HEK293 (cell line): ENCODE data around the gene SLC13A3.

Source experiments
- CTCF ChIA-PET: fragments of 350-600 bp; formaldehyde crosslinking; extraction: SDS; loops from one replicate; lab custom pipeline; 2021; ENCODE audit warnings: antibody characterized with exemption; lab: Yijun Ruan, JAX
- POLR2A ChIA-PET: fragments of 300-600 bp; formaldehyde crosslinking; extraction: SDS; loops from one replicate; lab custom pipeline; 2020; ENCODE audit warnings: antibody characterized with exemption, inconsistent platforms; lab: Yijun Ruan, JAX
- H3K27ac ChIP-seq: fragments of 200-500 bp; sonication (Bioruptor generic); 2 replicates; pipeline ENCODE4 v1.5.1; 2014; ENCODE audit warnings: low read depth, low read length, control low read depth, inconsistent platforms; ENCODE audit errors: extremely low read depth
- H3K36me3 ChIP-seq, 2 experiments: fragments of 200-500 bp in 1 of 2; sonication (Bioruptor generic) in 1 of 2; 1 replicate in 1 of 2; 2 replicates in 1 of 2; pipeline ENCODE4 v1.5.1; 2014 to 2017; ENCODE audit warnings: inconsistent platforms in 2 of 2, low read length in 2 of 2; ENCODE audit not compliant: control insufficient read depth in 2 of 2, insufficient read depth in 1 of 2
- H3K4me1 ChIP-seq: fragments of 200-500 bp; sonication (Bioruptor generic); 2 replicates; pipeline ENCODE4 v1.5.1; 2014; ENCODE audit warnings: mild to moderate bottlenecking, low read length, inconsistent platforms; ENCODE audit not compliant: control insufficient read depth, insufficient read depth
- H3K4me3 ChIP-seq: 2 replicates; pipeline ENCODE4 v1.5.1; 2011; ENCODE audit warnings: low read depth, mild to moderate bottlenecking, control low read depth, low read length, moderate library complexity
- H3K9me3 ChIP-seq: fragments of 200-500 bp; sonication (Bioruptor generic); 2 replicates; pipeline ENCODE4 v1.5.1; 2014; ENCODE audit warnings: low read depth, low read length, inconsistent platforms; ENCODE audit not compliant: control insufficient read depth, insufficient read depth
- PRDM1 ChIP-seq: fragments of 450-650 bp; formaldehyde crosslinking; IDR thresholded peaks from 2 replicates; pipeline ENCODE4; 2016; ENCODE audit warnings: missing biosample characterization, missing genetic modification characterization
- REPIN1 ChIP-seq: fragments of 450-650 bp; formaldehyde crosslinking; IDR thresholded peaks from 2 replicates; pipeline ENCODE4 v1.5.1; 2017; ENCODE audit warnings: missing biosample characterization, missing genetic modification characterization, low read depth
- TCF7L2 ChIP-seq: IDR thresholded peaks from 2 replicates; pipeline ENCODE4 v1.6.1; 2011; ENCODE audit warnings: low read depth, mild to moderate bottlenecking, inconsistent platforms, low read length, moderate library complexity, borderline replicate concordance
- TRIM28 ChIP-seq: IDR thresholded peaks from 2 replicates; pipeline ENCODE4 v1.6.1; 2011; ENCODE audit warnings: low read length, control low read depth, borderline replicate concordance
- ZBTB20 ChIP-seq: fragments of 450-650 bp; formaldehyde crosslinking; IDR thresholded peaks from 2 replicates; pipeline ENCODE4 v1.5.1; 2016; ENCODE audit warnings: missing biosample characterization, missing genetic modification characterization
- ZNF2 ChIP-seq: fragments of 450-650 bp; formaldehyde crosslinking; IDR thresholded peaks from 2 replicates; pipeline ENCODE4 v1.5.1; 2016; ENCODE audit warnings: missing biosample characterization, missing genetic modification characterization
- ZNF202 ChIP-seq: fragments of 450-650 bp; formaldehyde crosslinking; IDR thresholded peaks from 2 replicates; pipeline ENCODE4 v1.5.1; 2016; ENCODE audit warnings: missing biosample characterization, missing genetic modification characterization, borderline replicate concordance
- ZNF223 ChIP-seq: fragments of 450-650 bp; formaldehyde crosslinking; IDR thresholded peaks from 2 replicates; pipeline ENCODE4 v1.5.1; 2016; ENCODE audit warnings: missing biosample characterization, missing genetic modification characterization
- ZNF24 ChIP-seq: fragments of 450-650 bp; formaldehyde crosslinking; IDR thresholded peaks from 2 replicates; pipeline ENCODE4 v1.5.1; 2016; ENCODE audit warnings: missing biosample characterization, missing genetic modification characterization
- ZNF513 ChIP-seq: fragments of 450-650 bp; IDR thresholded peaks from 2 replicates; pipeline ENCODE4 v1.5.1; 2018; ENCODE audit warnings: missing biosample characterization, missing genetic modification characterization
- ZNF645 ChIP-seq: fragments of 450-650 bp; formaldehyde crosslinking; IDR thresholded peaks from 2 replicates; pipeline ENCODE4; 2016; ENCODE audit warnings: missing biosample characterization, missing genetic modification characterization
- ZNF707 ChIP-seq: fragments of 450-650 bp; formaldehyde crosslinking; IDR thresholded peaks from 2 replicates; pipeline ENCODE4 v1.5.1; 2016; ENCODE audit warnings: missing biosample characterization, missing genetic modification characterization
- ZNF843 ChIP-seq: fragments of 450-650 bp; formaldehyde crosslinking; IDR thresholded peaks from 2 replicates; pipeline ENCODE4 v1.5.1; 2016; ENCODE audit warnings: missing biosample characterization, missing genetic modification characterization
- TF ChIP-seq, protein P1 (sequence below): fragments of 450-650 bp; formaldehyde crosslinking; IDR thresholded peaks from 2 replicates; pipeline ENCODE4 v1.5.1; 2016; ENCODE audit warnings: missing biosample characterization, missing genetic modification characterization
- TF ChIP-seq, protein P2 (sequence below): fragments of 450-650 bp; formaldehyde crosslinking; IDR thresholded peaks from 2 replicates; pipeline ENCODE4 v1.5.1; 2017; ENCODE audit warnings: missing biosample characterization, mild to moderate bottlenecking, missing genetic modification characterization, moderate library complexity
- TF ChIP-seq, protein P3 (sequence below): fragments of 450-650 bp; formaldehyde crosslinking; IDR thresholded peaks from 2 replicates; pipeline ENCODE4 v1.5.1; 2016; ENCODE audit warnings: missing biosample characterization, missing genetic modification characterization

The SLC13A3 gene

GRCh38 chr20:46554828-46555227, 96.4 kb downstream of the SLC13A3 start (continued):
- TF ChIP-seq, protein P1, sequence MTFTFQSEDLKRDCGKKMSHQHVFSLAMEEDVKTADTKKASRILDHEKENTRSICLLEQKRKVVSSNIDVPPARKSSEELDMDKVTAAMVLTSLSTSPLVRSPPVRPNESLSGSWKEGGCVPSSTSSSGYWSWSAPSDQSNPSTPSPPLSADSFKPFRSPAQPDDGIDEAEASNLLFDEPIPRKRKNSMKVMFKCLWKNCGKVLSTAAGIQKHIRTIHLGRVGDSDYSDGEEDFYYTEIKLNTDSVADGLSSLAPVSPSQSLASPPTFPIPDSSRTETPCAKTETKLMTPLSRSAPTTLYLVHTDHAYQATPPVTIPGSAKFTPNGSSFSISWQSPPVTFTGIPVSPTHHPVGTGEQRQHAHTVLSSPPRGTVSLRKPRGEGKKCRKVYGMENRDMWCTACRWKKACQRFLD (tag by site-specific recombination): no peak
- TF ChIP-seq PRDM1 (no peak), ZNF223 (tag by site-specific recombination) (no peak)

DNA sequence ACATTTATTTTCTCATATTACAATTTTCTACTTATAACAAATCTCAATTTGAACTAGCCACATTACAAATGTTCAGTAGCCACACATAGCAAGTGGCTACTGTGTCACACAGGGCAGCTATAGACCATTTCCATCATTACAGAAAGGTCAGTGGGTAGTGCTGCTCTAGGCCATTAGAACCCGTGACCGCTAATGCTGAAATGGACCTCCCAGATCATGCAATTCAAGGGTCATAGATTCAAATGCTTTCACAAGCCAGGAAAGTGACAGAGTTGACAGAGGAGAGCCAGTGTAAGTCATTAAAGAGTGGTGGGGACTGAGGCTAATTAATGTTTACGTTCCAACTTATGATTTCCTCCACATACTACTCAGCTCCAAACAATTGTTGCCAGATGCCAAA, 97.3 kb downstream of the SLC13A3 start:
- no peak overlapping the region for H3K4me3 ChIP-seq
- POLR2A ChIA-PET: no interaction called here
- no peak overlapping the region for H3K27ac ChIP-seq
- no peaks in the 10 kb centered on the region for H3K9me3 ChIP-seq
- no peaks in the 10 kb centered on the region for H3K36me3 ChIP-seq
- H3K4me1 ChIP-seq: 0 out of 2 replicates have a peak, but pooled peaks cover 2% of the 10 kb centered on the region
- no peak for TF ChIP-seq ZNF707 (tag by site-specific recombination)
- CTCF ChIA-PET: interaction anchor here (2.3 kb wide), 1 partner anchor 8 kb away, joined by 10 read pairs; no protein-coding TSS in a partner anchor

DNA sequence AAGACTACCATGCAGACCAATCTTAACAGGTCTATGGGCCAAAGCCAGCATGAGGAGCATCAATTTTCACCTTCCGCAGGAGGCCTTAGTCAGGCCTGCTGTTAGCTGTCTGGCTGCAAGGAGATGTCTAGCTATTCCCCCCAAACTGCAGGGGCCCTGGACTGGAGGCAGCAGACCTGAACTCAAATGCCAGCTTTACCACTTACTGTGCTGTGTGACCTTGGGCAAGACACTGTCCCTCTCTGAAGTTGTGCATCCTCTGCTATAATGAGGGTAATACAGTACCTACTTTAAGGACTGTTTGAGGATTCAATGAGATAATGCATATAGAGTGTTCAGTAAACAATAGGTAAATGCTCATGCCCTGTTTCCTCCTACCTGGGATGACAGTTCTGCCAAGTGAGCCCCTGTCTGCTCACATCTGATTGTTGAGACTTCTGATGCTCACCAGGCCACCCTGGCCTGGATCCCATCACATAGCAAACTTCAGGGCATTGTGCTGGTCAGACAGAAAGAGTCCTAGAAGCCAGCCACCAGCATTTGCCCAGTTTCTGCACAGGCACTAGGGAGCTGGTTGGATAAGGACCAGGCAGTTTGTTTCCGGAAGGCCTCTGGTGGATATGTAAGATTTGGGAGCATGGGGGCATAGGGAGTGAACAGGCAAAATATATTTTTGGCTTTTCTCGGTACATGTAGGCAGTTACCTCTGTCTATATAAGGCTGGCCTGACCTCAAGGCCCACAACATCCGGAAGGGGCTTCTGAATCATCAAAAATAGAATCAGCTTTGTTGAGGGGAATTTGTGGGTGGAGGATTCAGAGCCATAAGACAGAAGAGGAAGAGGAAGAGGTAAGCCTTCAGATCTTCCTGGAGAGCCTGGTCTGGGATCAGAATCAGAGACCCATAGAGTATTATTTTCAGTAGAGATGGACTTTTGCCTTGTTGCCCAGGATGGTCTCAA, 98.5 kb downstream of the SLC13A3 start:
- H3K27ac ChIP-seq: no peak overlapping the region
- no peaks in the 10 kb centered on the region for H3K36me3 ChIP-seq
- CTCF ChIA-PET: interaction anchor here (1.4 to 2.3 kb wide), 2 partner anchors 9 to 128 kb away, joined by 5 to 10 read pairs; no protein-coding TSS in a partner anchor
- no peaks in the 10 kb centered on the region for H3K9me3 ChIP-seq
- H3K4me3 ChIP-seq: no peak overlapping the region
- POLR2A ChIA-PET: no interaction called here
- H3K4me1 ChIP-seq: no peaks in the 10 kb centered on the region
- TF ChIP-seq, protein P2, sequence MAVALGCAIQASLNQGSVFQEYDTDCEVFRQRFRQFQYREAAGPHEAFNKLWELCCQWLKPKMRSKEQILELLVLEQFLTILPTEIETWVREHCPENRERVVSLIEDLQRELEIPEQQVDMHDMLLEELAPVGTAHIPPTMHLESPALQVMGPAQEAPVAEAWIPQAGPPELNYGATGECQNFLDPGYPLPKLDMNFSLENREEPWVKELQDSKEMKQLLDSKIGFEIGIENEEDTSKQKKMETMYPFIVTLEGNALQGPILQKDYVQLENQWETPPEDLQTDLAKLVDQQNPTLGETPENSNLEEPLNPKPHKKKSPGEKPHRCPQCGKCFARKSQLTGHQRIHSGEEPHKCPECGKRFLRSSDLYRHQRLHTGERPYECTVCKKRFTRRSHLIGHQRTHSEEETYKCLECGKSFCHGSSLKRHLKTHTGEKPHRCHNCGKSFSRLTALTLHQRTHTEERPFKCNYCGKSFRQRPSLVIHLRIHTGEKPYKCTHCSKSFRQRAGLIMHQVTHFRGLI: no peak
- TF ChIP-seq ZNF843 (tag by site-specific recombination) (no peak), REPIN1 (tag by site-specific recombination) (no peak), TCF7L2 (no peak), ZNF513 (no peak), ZNF24 (tag by site-specific recombination) (no peak), ZNF2 (tag by site-specific recombination) (no peak), ZNF202 (tag by site-specific recombination) (no peak), ZNF645 (tag by site-specific recombination) (no peak), TRIM28 (no peak), ZBTB20 (no peak)
- TF ChIP-seq, protein P3, sequence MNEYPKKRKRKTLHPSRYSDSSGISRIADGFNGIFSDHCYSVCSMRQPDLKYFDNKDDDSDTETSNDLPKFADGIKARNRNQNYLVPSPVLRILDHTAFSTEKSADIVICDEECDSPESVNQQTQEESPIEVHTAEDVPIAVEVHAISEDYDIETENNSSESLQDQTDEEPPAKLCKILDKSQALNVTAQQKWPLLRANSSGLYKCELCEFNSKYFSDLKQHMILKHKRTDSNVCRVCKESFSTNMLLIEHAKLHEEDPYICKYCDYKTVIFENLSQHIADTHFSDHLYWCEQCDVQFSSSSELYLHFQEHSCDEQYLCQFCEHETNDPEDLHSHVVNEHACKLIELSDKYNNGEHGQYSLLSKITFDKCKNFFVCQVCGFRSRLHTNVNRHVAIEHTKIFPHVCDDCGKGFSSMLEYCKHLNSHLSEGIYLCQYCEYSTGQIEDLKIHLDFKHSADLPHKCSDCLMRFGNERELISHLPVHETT (tag by site-specific recombination): no peak
